TTC549 (cell line): ENCODE results near the gene TNP2.

ENCODE experiments used
- FAIRE-seq: peaks from 2 replicates; lab custom pipeline; 2012; peaks lifted over from hg19 to GRCh38; lab: Jason Lieb, UNC

Gene TNP2

DNA sequence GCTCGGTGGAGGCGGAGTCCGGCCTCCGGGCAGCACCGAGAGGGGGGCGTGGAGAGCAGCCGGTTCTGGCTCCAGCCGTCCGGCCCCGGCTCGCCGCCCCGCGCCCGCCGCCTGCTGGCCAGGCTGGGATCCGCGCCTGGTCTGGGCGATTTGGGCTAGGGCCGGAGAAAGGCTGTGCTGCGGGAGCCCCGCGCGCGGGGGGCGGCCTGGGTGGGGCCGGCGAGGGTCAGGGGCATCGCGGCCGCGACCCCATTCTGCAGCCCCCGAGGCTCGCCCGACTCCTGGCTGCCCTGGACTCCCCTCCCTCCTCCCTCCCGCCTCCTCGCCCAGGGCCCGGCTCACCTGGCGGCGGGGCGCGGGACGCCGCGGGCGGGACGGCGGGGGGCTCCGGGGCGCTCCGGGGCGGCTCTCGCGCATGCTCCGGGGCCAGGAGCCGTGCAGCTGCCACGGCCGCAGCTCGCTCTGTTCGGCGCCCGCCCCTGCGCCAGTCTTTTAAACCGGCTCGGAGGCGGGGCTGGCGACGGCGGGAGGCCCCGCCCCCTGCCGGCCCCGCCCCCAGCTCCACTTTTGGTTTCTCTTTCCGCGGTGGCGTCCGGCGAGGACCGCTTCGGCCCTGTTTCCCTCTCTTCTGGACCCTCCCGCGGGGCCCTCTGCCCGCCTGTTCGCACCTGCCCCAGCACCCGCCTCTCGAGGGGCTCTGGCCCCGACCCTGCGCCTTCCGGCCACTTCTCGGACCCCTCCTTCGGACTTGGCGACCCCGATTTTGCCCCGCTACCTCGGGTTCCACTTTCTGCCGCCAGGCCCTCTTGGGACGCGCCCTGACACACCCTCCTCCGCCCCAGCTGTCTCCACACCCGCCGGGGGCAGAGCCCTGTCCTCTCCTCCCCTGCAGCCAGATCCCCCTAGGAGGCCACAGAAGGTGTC is 13.1 kb downstream of the TNP2 start, which contains the start of gene SOCS1:
Gene SOCS1, minus strand, starts transcription at position 468 of the 924 bp plus-strand sequence. CDS start 726 bp downstream, outside the sequence.
- no peak for FAIRE-seq

GRCh38 chr16:11254913-11255736 is 14.0 kb downstream of the TNP2 start:
- FAIRE-seq: no peak

- no peak for FAIRE-seq
Measured at GRCh38 chr16:11253995-11254912, 14.9 kb downstream of the TNP2 start.

DNA sequence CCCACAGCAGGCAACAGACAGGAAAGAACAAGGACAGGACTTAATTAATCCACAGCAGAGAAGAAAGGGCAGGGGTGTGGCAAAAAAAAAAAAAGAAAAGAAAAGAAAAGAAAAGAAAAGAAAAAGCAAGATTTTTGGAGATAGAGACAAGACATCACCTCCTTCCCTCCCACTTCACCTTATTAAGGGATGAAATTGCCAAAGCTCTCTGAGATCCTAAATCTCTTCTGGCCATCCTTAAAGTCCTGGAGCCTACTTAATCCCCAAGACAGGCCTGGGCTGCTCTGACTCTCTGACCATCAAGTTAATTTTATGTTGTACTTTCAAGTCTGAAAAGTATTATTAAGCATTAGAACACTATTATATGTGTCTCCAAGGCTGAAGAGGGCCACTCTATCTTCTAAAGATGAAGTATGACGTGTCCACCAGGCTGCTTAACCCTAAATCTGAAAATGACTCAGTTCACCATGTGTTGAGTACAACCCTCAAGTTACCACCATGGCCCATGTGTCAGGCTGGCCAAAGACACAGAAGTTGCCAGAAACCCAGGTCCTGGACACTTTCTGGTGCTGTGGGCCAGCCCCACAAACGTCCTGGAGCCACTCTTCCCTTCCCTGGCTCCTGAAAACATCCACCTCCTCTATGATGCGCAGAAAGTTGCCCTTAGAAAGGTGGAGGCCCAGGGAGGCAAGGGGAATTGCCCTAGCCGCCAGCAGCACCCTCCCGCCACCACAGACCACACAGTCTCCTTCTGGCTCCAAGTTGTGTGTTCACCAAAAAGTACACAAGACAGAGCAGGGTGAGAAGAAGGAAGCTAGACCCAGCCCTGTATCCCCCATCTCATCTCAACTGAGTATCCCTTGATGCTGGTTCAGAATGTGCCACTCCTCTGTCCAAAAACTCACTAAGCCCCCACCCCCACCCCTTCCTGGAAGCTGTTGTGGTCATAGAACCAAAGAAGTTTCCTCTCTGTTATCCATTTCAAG is 15.8 kb downstream of the TNP2 start:
- FAIRE-seq: no peak

DNA sequence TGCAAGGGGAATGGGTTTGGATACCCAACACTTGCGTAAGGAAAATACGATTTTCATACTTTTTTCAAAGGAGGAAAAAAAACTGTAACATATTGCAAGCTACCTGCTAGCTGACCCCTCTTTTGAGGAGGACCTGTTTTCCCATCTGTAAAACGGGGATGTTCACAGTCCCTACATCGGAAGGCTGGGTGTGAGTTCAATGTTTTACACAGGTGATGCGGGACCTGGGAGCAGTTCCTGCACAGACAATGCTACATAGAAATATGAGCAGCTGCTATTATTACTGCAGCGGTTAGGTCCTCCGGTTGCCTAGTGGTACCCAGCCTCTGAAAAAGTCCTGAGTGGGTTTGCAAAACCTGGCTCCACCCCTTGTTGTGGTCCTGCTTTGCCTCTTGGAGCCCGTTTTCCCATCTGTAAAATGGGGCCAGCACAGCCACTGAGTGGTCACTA is 16.6 kb downstream of the TNP2 start:
- FAIRE-seq: no peak

- no peak for FAIRE-seq
Measured at GRCh38 chr16:11251525-11252481, 17.3 kb downstream of the TNP2 start.

GRCh38 chr16:11250786-11251524 is 18.2 kb downstream of the TNP2 start:
- no peak for FAIRE-seq

DNA sequence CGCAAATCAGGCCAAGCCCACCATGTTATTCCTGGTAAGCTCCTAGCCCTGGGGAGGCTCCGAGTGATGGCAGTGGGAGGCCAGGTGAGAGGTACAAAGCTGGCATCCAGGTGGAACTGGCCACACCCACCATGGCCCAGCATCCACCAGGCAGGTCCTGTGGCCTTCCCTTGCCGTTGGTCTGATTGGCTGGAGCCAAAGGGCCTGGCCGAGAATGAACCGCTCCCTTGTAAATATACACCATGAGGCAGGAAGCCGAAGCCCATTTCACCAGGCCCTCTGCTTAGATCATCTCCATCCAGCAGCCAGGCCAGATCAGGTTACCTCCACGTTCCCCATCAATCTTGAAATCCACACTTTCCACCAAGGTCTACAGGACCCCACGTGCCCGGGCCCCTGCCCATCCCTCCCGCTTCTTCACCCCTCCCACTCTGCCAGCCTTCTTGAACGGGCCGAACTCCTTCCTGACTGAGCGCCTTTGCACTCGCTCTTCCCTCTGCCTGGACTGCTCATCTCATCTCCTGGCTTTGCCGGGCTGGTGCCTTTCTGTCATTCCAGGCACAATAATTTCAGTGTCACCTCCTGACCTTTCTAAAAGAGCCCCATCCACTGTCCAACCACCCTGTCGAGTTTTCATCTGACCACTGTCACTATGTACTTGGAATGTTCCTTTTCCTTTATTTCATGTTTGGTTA is 18.9 kb downstream of the TNP2 start:
- FAIRE-seq: no peak

GRCh38 chr16:11249233-11250061 is 19.7 kb downstream of the TNP2 start:
- FAIRE-seq: no peak

DNA sequence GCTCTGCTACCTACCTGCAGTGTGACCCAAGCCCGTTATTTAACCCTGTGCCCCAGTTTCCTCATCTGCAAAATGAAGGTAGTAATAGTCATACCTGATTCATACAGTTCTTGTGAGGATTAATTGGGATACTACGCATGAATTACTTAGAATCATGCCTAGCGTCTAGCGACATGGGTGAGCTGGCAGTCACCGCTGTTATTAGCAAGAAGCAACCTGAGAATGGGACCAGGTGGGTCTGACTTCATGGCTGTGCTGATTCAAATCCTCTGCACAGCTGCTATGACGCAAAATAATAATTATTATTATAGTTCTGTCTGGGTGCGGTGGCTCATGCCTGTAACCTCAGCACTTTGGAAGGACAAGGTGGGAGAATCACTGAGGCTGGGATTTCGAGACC is 21.0 kb downstream of the TNP2 start:
- no peak for FAIRE-seq

DNA sequence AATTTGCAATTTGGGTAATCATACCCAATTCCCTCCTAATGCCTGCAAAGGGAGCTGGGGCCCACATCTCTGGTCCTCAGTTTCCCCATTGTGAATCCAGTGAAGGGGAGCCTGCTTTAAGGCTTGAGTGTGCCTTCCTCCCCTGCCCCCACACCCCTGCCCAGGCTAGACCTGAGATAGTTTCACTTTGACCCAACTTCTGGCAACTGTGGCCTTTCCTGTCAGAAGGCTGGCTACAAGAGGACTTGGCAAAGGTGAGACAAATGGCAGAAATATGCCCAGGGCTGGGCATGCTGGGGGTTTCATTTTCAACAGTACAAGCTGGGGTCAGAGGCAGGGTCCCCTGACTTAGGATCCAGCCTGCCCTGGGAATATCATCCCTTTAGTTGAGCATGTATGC is 23.1 kb downstream of the TNP2 start:
- no peak for FAIRE-seq

DNA sequence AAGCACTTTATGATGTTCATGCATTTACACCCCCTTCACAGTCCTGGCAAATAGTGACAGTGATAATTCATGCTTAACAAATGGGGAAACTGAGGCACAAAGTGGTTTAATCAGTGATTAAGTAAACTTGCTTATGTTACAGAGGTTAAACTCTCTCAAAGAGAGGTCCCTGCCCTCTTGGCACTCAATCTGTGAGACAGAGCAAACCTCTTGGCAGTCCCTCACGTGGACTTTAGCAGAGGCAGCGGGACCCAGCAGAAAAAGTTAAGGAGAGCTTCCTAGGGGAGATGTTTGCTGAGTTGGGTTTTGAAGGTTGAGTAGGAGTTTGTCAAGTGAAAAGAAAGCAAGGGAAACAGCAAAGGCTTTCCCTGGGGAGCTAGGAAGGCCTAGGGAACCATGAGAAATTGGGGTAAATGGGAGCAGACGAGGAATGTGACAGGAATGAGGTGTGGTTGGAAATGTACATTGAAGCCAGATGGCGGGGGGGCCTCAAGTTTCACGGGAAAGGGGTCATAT is 23.8 kb downstream of the TNP2 start:
- FAIRE-seq: no peak

GRCh38 chr16:11242658-11243057 is 26.5 kb downstream of the TNP2 start:
- no peak for FAIRE-seq

- FAIRE-seq: no peak
Measured at GRCh38 chr16:11241480-11242204, 27.5 kb downstream of the TNP2 start.

DNA sequence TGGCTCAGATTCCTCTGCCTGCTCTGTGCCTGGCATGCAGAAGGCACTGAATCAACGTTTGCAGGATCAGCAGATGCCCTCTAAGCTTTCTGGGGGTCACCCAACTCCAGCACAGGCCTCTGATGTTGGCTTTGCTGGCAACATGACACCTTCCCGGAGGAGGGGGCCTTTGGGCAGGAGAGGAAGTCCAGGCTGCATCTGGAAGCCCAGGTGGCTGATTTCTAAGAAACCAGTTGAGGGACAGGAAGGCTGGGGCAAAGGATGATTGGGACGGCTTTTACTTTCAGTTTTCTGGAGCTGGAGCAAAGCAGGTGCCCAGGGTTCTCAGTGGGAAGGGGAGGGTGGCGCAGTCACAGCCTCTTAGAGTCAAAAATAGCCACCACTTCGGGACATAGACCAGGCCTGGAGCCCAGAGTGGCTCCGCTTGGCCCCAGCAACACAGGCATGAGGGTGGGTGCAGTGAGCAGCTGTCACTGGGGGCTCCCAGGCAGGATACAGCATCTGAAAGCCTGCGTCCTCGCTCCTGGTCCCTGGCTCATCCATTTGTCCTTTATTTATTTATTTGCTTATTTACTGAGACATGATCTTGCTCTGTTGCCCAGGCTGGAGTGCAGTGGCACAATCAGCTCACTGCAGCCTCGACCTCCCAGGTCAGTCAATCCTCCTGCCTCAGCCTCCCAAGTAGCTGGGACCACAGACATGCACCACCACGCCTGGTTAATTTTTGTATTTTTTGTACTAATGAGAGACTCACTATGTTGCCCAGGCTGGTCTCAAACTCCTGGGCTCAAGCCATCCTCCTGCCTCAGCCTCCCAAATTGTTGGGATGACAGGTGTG is 28.3 kb downstream of the TNP2 start:
- FAIRE-seq: no peak
